ENCODE data around the gene GJC3. TPM values are rescaled to one million over a fixed set of nuclear protein-coding genes. Genes with fewer than 3 reads are reported as not detected.
A peak's percentile ranks its signal among the peaks of the same experiment; 100 is the strongest.
"Not testable (repeated sequence)": the region's sequence is repeated elsewhere in the genome, so short reads cannot be mapped to it uniquely, and the experiment has no call there.

GJC3 gene
- total and polyA plus RNA-seq, 2 donors from 2014 or later: 0.73 TPM; not detected in 1

DNA sequence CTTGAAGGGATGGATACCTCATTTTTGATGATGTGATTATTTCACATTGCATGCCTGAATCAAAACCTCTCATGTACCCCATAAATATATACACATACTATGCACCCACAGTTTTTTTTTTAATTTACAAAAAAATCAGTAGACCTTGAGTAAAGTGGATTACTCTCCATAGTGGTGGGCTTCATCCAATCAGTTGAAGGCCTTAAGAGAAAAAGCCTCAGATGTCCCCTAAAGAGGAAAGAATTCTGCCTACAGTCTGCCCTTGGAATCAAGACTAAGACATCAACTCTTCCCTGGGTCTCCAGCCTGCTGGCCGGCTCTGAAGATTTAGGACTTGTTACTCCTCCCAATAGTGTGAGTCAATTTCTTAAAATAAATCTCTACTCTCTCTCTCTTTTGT, 45.3 kb upstream of the GJC3 start:
- FAIRE-seq: no peak
- Histone ChIP-seq H3K9me3 (ENCODE audit: control insufficient read depth in 2 of 3, insufficient read depth in 1 of 3, low read length in 3 of 3) (no peaks in the 10 kb centered on the region), H3K4me3 (ENCODE audit: low read length in 3 of 3) (peak overlapping the region in 2 of 3 donors; percentile 71 to 76), H3K36me3 (ENCODE audit: control insufficient read depth in 2 of 3, insufficient read depth in 3 of 3, low read length in 3 of 3) (no peaks in the 10 kb centered on the region), H3K27me3 (ENCODE audit: control insufficient read depth, insufficient read depth, low read length) (no peaks in the 10 kb centered on the region), H3K27ac (ENCODE audit: low read depth in 2 of 2, low read length in 2 of 2) (no peak overlapping the region), H3K9ac (ENCODE audit: low read length in 3 of 3) (no peak overlapping the region), H3K4me1 (ENCODE audit: control insufficient read depth in 2 of 3, insufficient read depth in 2 of 3, low read depth in 1 of 3, low read length in 3 of 3) (peaks cover 0 to 2% (median 0%) of the 10 kb centered on the region in 3 donors)
- DNase-seq: no peak
- TF ChIP-seq, protein P1, sequence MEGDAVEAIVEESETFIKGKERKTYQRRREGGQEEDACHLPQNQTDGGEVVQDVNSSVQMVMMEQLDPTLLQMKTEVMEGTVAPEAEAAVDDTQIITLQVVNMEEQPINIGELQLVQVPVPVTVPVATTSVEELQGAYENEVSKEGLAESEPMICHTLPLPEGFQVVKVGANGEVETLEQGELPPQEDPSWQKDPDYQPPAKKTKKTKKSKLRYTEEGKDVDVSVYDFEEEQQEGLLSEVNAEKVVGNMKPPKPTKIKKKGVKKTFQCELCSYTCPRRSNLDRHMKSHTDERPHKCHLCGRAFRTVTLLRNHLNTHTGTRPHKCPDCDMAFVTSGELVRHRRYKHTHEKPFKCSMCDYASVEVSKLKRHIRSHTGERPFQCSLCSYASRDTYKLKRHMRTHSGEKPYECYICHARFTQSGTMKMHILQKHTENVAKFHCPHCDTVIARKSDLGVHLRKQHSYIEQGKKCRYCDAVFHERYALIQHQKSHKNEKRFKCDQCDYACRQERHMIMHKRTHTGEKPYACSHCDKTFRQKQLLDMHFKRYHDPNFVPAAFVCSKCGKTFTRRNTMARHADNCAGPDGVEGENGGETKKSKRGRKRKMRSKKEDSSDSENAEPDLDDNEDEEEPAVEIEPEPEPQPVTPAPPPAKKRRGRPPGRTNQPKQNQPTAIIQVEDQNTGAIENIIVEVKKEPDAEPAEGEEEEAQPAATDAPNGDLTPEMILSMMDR (IDR thresholded peaks at IDR 0.05; ENCODE audit: borderline replicate concordance, extremely low read depth, insufficient read depth): no peak
- intact Hi-C loops (cut with DNase I): no loop called here

- H3K4me1 ChIP-seq (ENCODE audit: control insufficient read depth in 2 of 3, insufficient read depth in 2 of 3, low read depth in 1 of 3, low read length in 3 of 3); intact Hi-C loops (cut with DNase I); DNase-seq; H3K9ac ChIP-seq (ENCODE audit: low read length in 3 of 3); H3K27me3 ChIP-seq (ENCODE audit: control insufficient read depth, insufficient read depth, low read length); H3K27ac ChIP-seq (ENCODE audit: low read depth in 2 of 2, low read length in 2 of 2); H3K4me3 ChIP-seq (ENCODE audit: low read length in 3 of 3); FAIRE-seq; H3K36me3 ChIP-seq (ENCODE audit: control insufficient read depth in 2 of 3, insufficient read depth in 3 of 3, low read length in 3 of 3); H3K9me3 ChIP-seq (ENCODE audit: control insufficient read depth in 2 of 3, insufficient read depth in 1 of 3, low read length in 3 of 3): not testable (repeated sequence)
Observed at GRCh38 chr7:99973817-99974216, 44.4 kb upstream of the GJC3 start.

GRCh38 chr7:99971242-99971641, 41.8 kb upstream of the GJC3 start:
- DNase-seq: no peak
- no peaks in the 10 kb centered on the region for H3K9me3 ChIP-seq (ENCODE audit: control insufficient read depth in 2 of 3, insufficient read depth in 1 of 3, low read length in 3 of 3)
- TF ChIP-seq, protein P1 (IDR thresholded peaks at IDR 0.05; ENCODE audit: borderline replicate concordance, extremely low read depth, insufficient read depth): no peak
- no peak overlapping the region for H3K4me3 ChIP-seq (ENCODE audit: low read length in 3 of 3)
- no peak overlapping the region for H3K27ac ChIP-seq (ENCODE audit: low read depth in 2 of 2, low read length in 2 of 2)
- intact Hi-C loops (cut with DNase I): no loop called here
- peaks cover 0 to 1% (median 0%) of the 10 kb centered on the region in 3 donors for H3K4me1 ChIP-seq (ENCODE audit: control insufficient read depth in 2 of 3, insufficient read depth in 2 of 3, low read depth in 1 of 3, low read length in 3 of 3)
- FAIRE-seq: no peak
- H3K36me3 ChIP-seq (ENCODE audit: control insufficient read depth in 2 of 3, insufficient read depth in 3 of 3, low read length in 3 of 3): peaks cover 0 to 1% (median 0%) of the 10 kb centered on the region in 3 donors
- H3K9ac ChIP-seq (ENCODE audit: low read length in 3 of 3): no peak overlapping the region
- no peaks in the 10 kb centered on the region for H3K27me3 ChIP-seq (ENCODE audit: control insufficient read depth, insufficient read depth, low read length)

DNA sequence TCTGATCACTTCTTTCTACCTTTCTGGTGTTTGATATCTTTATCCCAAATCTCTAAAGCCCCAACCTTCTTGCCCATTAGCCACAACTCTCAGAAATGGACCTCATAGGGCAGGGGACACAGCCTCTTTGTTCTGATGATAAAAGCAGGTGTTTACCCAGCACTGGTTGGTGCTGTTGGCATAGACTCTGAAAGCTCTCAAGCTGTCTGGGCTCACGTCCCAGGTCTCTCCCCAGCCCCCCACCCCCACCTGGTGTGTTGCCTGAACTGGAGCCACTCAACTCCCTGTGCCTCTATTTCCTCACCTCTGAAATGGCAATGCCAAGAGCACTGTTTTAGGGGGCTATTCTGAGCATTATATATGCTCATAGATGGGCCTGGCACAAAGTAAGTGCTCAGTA, 40.4 kb upstream of the GJC3 start:
- DNase-seq; H3K9me3 ChIP-seq (ENCODE audit: control insufficient read depth in 2 of 3, insufficient read depth in 1 of 3, low read length in 3 of 3); H3K27ac ChIP-seq (ENCODE audit: low read depth in 2 of 2, low read length in 2 of 2); FAIRE-seq; intact Hi-C loops (cut with DNase I); H3K9ac ChIP-seq (ENCODE audit: low read length in 3 of 3); H3K36me3 ChIP-seq (ENCODE audit: control insufficient read depth in 2 of 3, insufficient read depth in 3 of 3, low read length in 3 of 3); H3K27me3 ChIP-seq (ENCODE audit: control insufficient read depth, insufficient read depth, low read length); H3K4me3 ChIP-seq (ENCODE audit: low read length in 3 of 3); H3K4me1 ChIP-seq (ENCODE audit: control insufficient read depth in 2 of 3, insufficient read depth in 2 of 3, low read depth in 1 of 3, low read length in 3 of 3): not testable (repeated sequence)

- intact Hi-C loops (cut with DNase I): no loop called here
- H3K4me3 ChIP-seq (ENCODE audit: low read length in 3 of 3): no peak overlapping the region
- H3K4me1 ChIP-seq (ENCODE audit: control insufficient read depth in 2 of 3, insufficient read depth in 2 of 3, low read depth in 1 of 3, low read length in 3 of 3): no peaks in the 10 kb centered on the region
- H3K9ac ChIP-seq (ENCODE audit: low read length in 3 of 3): no peak overlapping the region
- no peaks in the 10 kb centered on the region for H3K9me3 ChIP-seq (ENCODE audit: control insufficient read depth in 2 of 3, insufficient read depth in 1 of 3, low read length in 3 of 3)
- DNase-seq (no peak), FAIRE-seq (no peak)
- H3K36me3 ChIP-seq (ENCODE audit: control insufficient read depth in 2 of 3, insufficient read depth in 3 of 3, low read length in 3 of 3): peaks cover 0 to 2% (median 0%) of the 10 kb centered on the region in 3 donors
- TF ChIP-seq, protein P1 (IDR thresholded peaks at IDR 0.05; ENCODE audit: borderline replicate concordance, extremely low read depth, insufficient read depth): no peak
- no peaks in the 10 kb centered on the region for H3K27me3 ChIP-seq (ENCODE audit: control insufficient read depth, insufficient read depth, low read length)
- H3K27ac ChIP-seq (ENCODE audit: low read depth in 2 of 2, low read length in 2 of 2): no peak overlapping the region
Observed at GRCh38 chr7:99969298-99969697, 39.9 kb upstream of the GJC3 start.
